ENCODE results near the gene DGKH.
A peak's percentile ranks its signal among the peaks of the same experiment; 100 is the strongest.
"Not testable (repeated sequence)": the region's sequence is repeated elsewhere in the genome, so short reads cannot be mapped to it uniquely, and the experiment has no call there.

Gene DGKH

GRCh38 chr13:42223681-42224080 is 175.2 kb downstream of the DGKH start:
- FAIRE-seq = no peak
- no peak for DNase-seq (ENCODE audit: low spot score)

- no peak for DNase-seq (ENCODE audit: low spot score)
- no peak for FAIRE-seq
Measured at GRCh38 chr13:42225051-42225450, 176.6 kb downstream of the DGKH start.

GRCh38 chr13:42226759-42227158 is 178.3 kb downstream of the DGKH start:
- not testable (repeated sequence) for DNase-seq (ENCODE audit: low spot score); FAIRE-seq

- DNase-seq (ENCODE audit: low spot score) = no peak
- FAIRE-seq = no peak
Measured at GRCh38 chr13:42228527-42228926, 180.1 kb downstream of the DGKH start.

GRCh38 chr13:42229287-42229686 is 180.8 kb downstream of the DGKH start:
- DNase-seq (ENCODE audit: low spot score) (no peak), FAIRE-seq (no peak)

- DNase-seq (ENCODE audit: low spot score) (no peak), FAIRE-seq (no peak)
Measured at GRCh38 chr13:42232671-42233070, 184.2 kb downstream of the DGKH start.

- FAIRE-seq (no peak), DNase-seq (ENCODE audit: low spot score) (no peak)
Measured at GRCh38 chr13:42233726-42234125, 185.3 kb downstream of the DGKH start.

GRCh38 chr13:42239161-42239560 is 190.7 kb downstream of the DGKH start:
- no peak for DNase-seq (ENCODE audit: low spot score)
- FAIRE-seq = no peak

GRCh38 chr13:42239644-42240043 is 191.2 kb downstream of the DGKH start:
- FAIRE-seq (no peak), DNase-seq (ENCODE audit: low spot score) (no peak)

GRCh38 chr13:42246541-42246940 is 198.1 kb downstream of the DGKH start:
- DNase-seq (ENCODE audit: low spot score) (no peak), FAIRE-seq (no peak)

- DNase-seq (ENCODE audit: low spot score) = no peak
- no peak for FAIRE-seq
Measured at GRCh38 chr13:42247883-42248282, 199.4 kb downstream of the DGKH start.

- FAIRE-seq = no peak
Measured at GRCh38 chr13:42255886-42256285, 207.4 kb downstream of the DGKH start.

GRCh38 chr13:42258747-42259146 is 210.3 kb downstream of the DGKH start:
- no peak for DNase-seq (ENCODE audit: low spot score)

More at GRCh38 chr13:42255886-42256285, 207.4 kb downstream of the DGKH start:
- DNase-seq (ENCODE audit: low spot score) = no peak

GRCh38 chr13:42259515-42259914 is 211.1 kb downstream of the DGKH start:
- FAIRE-seq (no peak), DNase-seq (ENCODE audit: low spot score) (no peak)

More at GRCh38 chr13:42258747-42259146, 210.3 kb downstream of the DGKH start:
- no peak for FAIRE-seq

GRCh38 chr13:42260903-42261654 is 212.6 kb downstream of the DGKH start:
- no peak for FAIRE-seq
- no peak for DNase-seq (ENCODE audit: low spot score)

GRCh38 chr13:42266473-42266872 is 218.0 kb downstream of the DGKH start:
- DNase-seq (ENCODE audit: low spot score) (no peak), FAIRE-seq (no peak)

- FAIRE-seq = no peak
- no peak for DNase-seq (ENCODE audit: low spot score)
Measured at GRCh38 chr13:42270160-42270856, 221.9 kb downstream of the DGKH start.

- DNase-seq (ENCODE audit: low spot score) (no peak), FAIRE-seq (no peak)
Measured at GRCh38 chr13:42270857-42271215, 222.4 kb downstream of the DGKH start.

- FAIRE-seq (no peak), DNase-seq (ENCODE audit: low spot score) (peak; percentile 91)
Measured at GRCh38 chr13:42271337-42272114, 223.1 kb downstream of the DGKH start.

- peak; percentile 13 for DNase-seq (ENCODE audit: low spot score)
Measured at GRCh38 chr13:42272115-42272803, 223.8 kb downstream of the DGKH start, which contains the start of gene AKAP11. Gene AKAP11, plus strand, starts transcription at chr13:42272152. Its CDS starts 14,197 bp downstream, at chr13:42286349.

GRCh38 chr13:42272804-42273175 is 224.3 kb downstream of the DGKH start:
- FAIRE-seq (no peak), DNase-seq (ENCODE audit: low spot score) (no peak)

More at GRCh38 chr13:42272115-42272803, 223.8 kb downstream of the DGKH start, which contains the start of gene AKAP11:
- no peak for FAIRE-seq

All from urothelium cell line (cell line).